Lower leg skin (tissue), 3 donors: ENCODE measurements around the gene CCSAP.

Source experiments
- CTCF ChIP-seq, 3 donors: fragments of 450-650 bp; IDR thresholded peaks; one replicate each; pipeline ENCODE4 v1.5.1; 2016; ENCODE audit warnings: antibody characterized with exemption in 3 of 3, mild to moderate bottlenecking in 3 of 3, moderate library complexity in 2 of 3
- POLR2A ChIP-seq, 2 donors: fragments of 450-650 bp; IDR thresholded peaks; one replicate each; pipeline ENCODE4 v1.6.1; 2016 to 2017; ENCODE audit warnings: antibody characterized with exemption in 2 of 2, mild to moderate bottlenecking in 1 of 2, moderate library complexity in 1 of 2

GRCh38 chr1:229341774-229342655 lies 832 bp downstream of the CCSAP start:
- TF ChIP-seq CTCF (IDR thresholded peaks at IDR 0.05) (no peak), POLR2A (IDR thresholded peaks at IDR 0.05) (no peak)
